ENCODE results near the gene ELFN2.

DNA sequence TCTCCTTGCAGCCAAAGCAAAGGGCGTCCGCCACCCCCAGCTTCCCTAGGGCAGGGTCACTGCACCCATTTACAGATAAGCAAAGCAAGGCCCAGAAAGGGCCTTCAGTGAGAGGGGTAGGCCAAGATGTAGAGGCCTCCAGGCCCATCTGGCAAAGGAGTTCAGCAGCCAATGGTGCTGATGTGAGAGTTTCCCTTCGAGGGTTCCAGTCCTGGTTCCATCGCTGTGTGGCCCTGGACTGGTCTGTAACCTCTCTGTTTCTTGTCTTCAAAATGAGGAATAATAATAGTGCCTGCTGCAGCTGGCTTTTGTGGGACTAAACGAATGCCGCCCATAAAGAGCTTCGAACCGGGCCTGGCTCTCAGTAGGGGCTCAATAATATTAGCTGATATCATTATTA, 4.0 kb downstream of the ELFN2 start:
- TF ChIP-seq, protein P1, sequence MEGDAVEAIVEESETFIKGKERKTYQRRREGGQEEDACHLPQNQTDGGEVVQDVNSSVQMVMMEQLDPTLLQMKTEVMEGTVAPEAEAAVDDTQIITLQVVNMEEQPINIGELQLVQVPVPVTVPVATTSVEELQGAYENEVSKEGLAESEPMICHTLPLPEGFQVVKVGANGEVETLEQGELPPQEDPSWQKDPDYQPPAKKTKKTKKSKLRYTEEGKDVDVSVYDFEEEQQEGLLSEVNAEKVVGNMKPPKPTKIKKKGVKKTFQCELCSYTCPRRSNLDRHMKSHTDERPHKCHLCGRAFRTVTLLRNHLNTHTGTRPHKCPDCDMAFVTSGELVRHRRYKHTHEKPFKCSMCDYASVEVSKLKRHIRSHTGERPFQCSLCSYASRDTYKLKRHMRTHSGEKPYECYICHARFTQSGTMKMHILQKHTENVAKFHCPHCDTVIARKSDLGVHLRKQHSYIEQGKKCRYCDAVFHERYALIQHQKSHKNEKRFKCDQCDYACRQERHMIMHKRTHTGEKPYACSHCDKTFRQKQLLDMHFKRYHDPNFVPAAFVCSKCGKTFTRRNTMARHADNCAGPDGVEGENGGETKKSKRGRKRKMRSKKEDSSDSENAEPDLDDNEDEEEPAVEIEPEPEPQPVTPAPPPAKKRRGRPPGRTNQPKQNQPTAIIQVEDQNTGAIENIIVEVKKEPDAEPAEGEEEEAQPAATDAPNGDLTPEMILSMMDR (conservative IDR thresholded peaks at IDR 0.05; ENCODE audit: low read depth, low read length), result no peak
- no peak for TF ChIP-seq EZH2 (IDR thresholded peaks at IDR 0.05; ENCODE audit: low read length, unreplicated experiment)
- TF ChIP-seq EZH2phosphoT487 (IDR thresholded peaks at IDR 0.05; ENCODE audit: borderline replicate concordance, low read length), result no peak
